Lower leg skin (tissue), 3 donors: Measurements from ENCODE around the gene ANKS1A.

Source experiments
- CTCF ChIP-seq, 3 donors: fragments of 450-650 bp; IDR thresholded peaks; one replicate each; pipeline ENCODE4 v1.5.1; 2016; ENCODE audit warnings: antibody characterized with exemption in 3 of 3, mild to moderate bottlenecking in 3 of 3, moderate library complexity in 2 of 3
- POLR2A ChIP-seq, 2 donors: fragments of 450-650 bp; IDR thresholded peaks; one replicate each; pipeline ENCODE4 v1.6.1; 2016 to 2017; ENCODE audit warnings: antibody characterized with exemption in 2 of 2, mild to moderate bottlenecking in 1 of 2, moderate library complexity in 1 of 2

GRCh38 chr6:34984416-34984815 is 95.4 kb downstream of the ANKS1A start:
- TF ChIP-seq CTCF (IDR thresholded peaks at IDR 0.05), result no peak
- no peak for TF ChIP-seq POLR2A (IDR thresholded peaks at IDR 0.05)
